K562 (cell line): ENCODE measurements around the gene TBL2. TPM values are rescaled to one million over a fixed set of nuclear protein-coding genes. Genes with fewer than 3 reads are reported as not detected.

Source experiments
- BRF2 ChIP-seq: IDR thresholded peaks from 3 replicates; pipeline ENCODE4 v1.6.1; 2011; ENCODE audit warnings: borderline replicate concordance, mild to moderate bottlenecking; ENCODE audit not compliant: insufficient read length, insufficient read depth
- ELF2 ChIP-seq: fragments of 250-450 bp; sonication (Bioruptor Pico); IDR thresholded peaks from 2 replicates; pipeline ENCODE4 v1.5.0; 2021; ENCODE audit warnings: mild to moderate bottlenecking
- ETV5 ChIP-seq: sonication (generic); formaldehyde crosslinking; IDR thresholded peaks from 2 replicates; pipeline ENCODE4 v1.4.0; 2020; ENCODE audit warnings: low read depth, mild to moderate bottlenecking, missing genetic modification reagents
- HCFC1 ChIP-seq: IDR thresholded peaks from 2 replicates; pipeline ENCODE4 v1.6.1; 2012; ENCODE audit warnings: low read depth, low read length, improper control_type of control experiment
- HDAC6 ChIP-seq: IDR thresholded peaks from 2 replicates; pipeline ENCODE4 v1.6.1; 2012; ENCODE audit warnings: low read depth, mild to moderate bottlenecking, control low read depth, inconsistent platforms, low read length, moderate library complexity
- HDAC8 ChIP-seq: fragments of 450-650 bp; IDR thresholded peaks from 2 replicates; pipeline ENCODE4 v1.6.1; 2016; ENCODE audit warnings: mild to moderate bottlenecking, missing genetic modification characterization, moderate library complexity, missing compliant biosample characterization
- HEY1 ChIP-seq: fragments of 250-450 bp; sonication (Bioruptor Pico); IDR thresholded peaks from 2 replicates; pipeline ENCODE4 v1.5.0; 2020; ENCODE audit warnings: mild to moderate bottlenecking, moderate library complexity, borderline replicate concordance
- ILF3 ChIP-seq: fragments of 450-650 bp; IDR thresholded peaks from 2 replicates; pipeline ENCODE4 v1.6.1; 2018; ENCODE audit warnings: antibody characterized with exemption, mild to moderate bottlenecking, moderate library complexity, borderline replicate concordance
- KLF16 ChIP-seq: IDR thresholded peaks from 2 replicates; pipeline ENCODE4 v1.6.1; 2016; ENCODE audit warnings: antibody characterized with exemption
- LCOR ChIP-seq: sonication (generic); formaldehyde crosslinking; IDR thresholded peaks from 2 replicates; pipeline ENCODE4 v1.8.0; 2022; ENCODE audit warnings: mild to moderate bottlenecking, missing genetic modification reagents
- MYBL2 ChIP-seq, 2 experiments: fragments of 450-650 bp in 1 of 2; sonication (generic) in 1 of 2; formaldehyde crosslinking in 1 of 2; IDR thresholded peaks; 2 replicates each; pipeline versions ENCODE4 v1.6.1 to v1.8.1; 2017 to 2022; ENCODE audit warnings: borderline replicate concordance in 1 of 2, inconsistent platforms in 1 of 2, low read depth in 1 of 2, mild to moderate bottlenecking in 1 of 2, missing genetic modification reagents in 1 of 2, moderate library complexity in 1 of 2
- MYC ChIP-seq, 2 experiments: fragments of 250-450 bp in 1 of 2; sonication (Bioruptor Pico) in 1 of 2; IDR thresholded peaks; 2 replicates each; pipeline versions ENCODE4 v1.5.1 to v1.6.1; 2012 to 2021; ENCODE audit warnings: low read depth in 2 of 2, borderline replicate concordance in 1 of 2, improper control_type of control experiment in 1 of 2, low read length in 1 of 2, mild to moderate bottlenecking in 1 of 2, moderate library complexity in 1 of 2
- NCOR1 ChIP-seq: fragments of 450-650 bp; IDR thresholded peaks from 2 replicates; pipeline ENCODE4 v1.6.1; 2016; ENCODE audit warnings: mild to moderate bottlenecking, moderate library complexity
- NFXL1 ChIP-seq: fragments of 450-650 bp; formaldehyde crosslinking; IDR thresholded peaks from 2 replicates; pipeline ENCODE4 v1.4.0; 2021; ENCODE audit warnings: mild to moderate bottlenecking
- SIX5 ChIP-seq, 2 experiments: IDR thresholded peaks; 2 replicates each; pipeline ENCODE4 v1.6.1; 2011; ENCODE audit warnings: low read length in 2 of 2, borderline replicate concordance in 1 of 2, low read depth in 1 of 2, mild to moderate bottlenecking in 1 of 2, moderate library complexity in 1 of 2; ENCODE audit not compliant: insufficient read depth in 1 of 2
- SMAD4 ChIP-seq: fragments of 250-450 bp; sonication (Bioruptor Pico); conservative IDR thresholded peaks from 2 replicates; pipeline ENCODE4 v1.8.0; 2021; ENCODE audit warnings: inconsistent platforms, mild to moderate bottlenecking, moderate library complexity
- SMC3 ChIP-seq: conservative IDR thresholded peaks from 2 replicates; pipeline ENCODE4 v1.6.1; 2011; ENCODE audit warnings: low read depth, low read length, improper control_type of control experiment; ENCODE audit not compliant: insufficient read depth
- ZNF175 ChIP-seq: fragments of 200-800 bp; sonication (Bioruptor generic); IDR thresholded peaks from 2 replicates; pipeline ENCODE4 v1.6.1; 2016; ENCODE audit warnings: low read depth, mild to moderate bottlenecking, missing genetic modification characterization, missing compliant biosample characterization
- ZNF384 ChIP-seq: IDR thresholded peaks from 2 replicates; pipeline ENCODE4 v1.6.1; 2012; ENCODE audit warnings: low read depth, low read length, improper control_type of control experiment
- ZNF57 ChIP-seq: fragments of 450-650 bp; formaldehyde crosslinking; IDR thresholded peaks from 2 replicates; pipeline ENCODE4 v1.4.0; 2020; ENCODE audit warnings: mild to moderate bottlenecking, moderate library complexity
- polyA plus RNA-seq, 8 experiments: library from polyadenylated mRNA; depleted of rRNA in 4 of 8; stranded (reverse) in 5 of 8; unstranded in 3 of 8; fragments of >200 nt; fragmentation: Nextera tagmentation in 2 of 8; fragmentation: Illumina TruSeq in 1 of 8; extraction: Ambion mirVana in 2 of 8; extraction: Trizol in 1 of 8; gene quantifications; 2 replicates each; pipeline versions ENCODE4 v1.2.1 to v1.2.3, GENCODE V29; 2011 to 2014; ENCODE audit warnings: inconsistent platforms in 1 of 8, missing spikeins in 1 of 8
- total RNA-seq, 7 experiments: library from RNA; depleted of rRNA in 6 of 7; stranded (reverse); fragments of >200 nt in 6 of 7; fragmentation: Illumina TruSeq in 2 of 7; extraction: Trizol in 2 of 7; gene quantifications; 2 replicates each; pipeline versions ENCODE4 v1.2.1 to v1.2.3, GENCODE V29; 2011 to 2021; ENCODE audit warnings: low replicate concordance in 1 of 7
- TF ChIP-seq, protein P1 (sequence below), 2 experiments: IDR thresholded peaks in 1 of 2; conservative IDR thresholded peaks in 1 of 2; 2 replicates each; pipeline ENCODE4 v1.6.1; 2016; ENCODE audit warnings: low read depth in 2 of 2, mild to moderate bottlenecking in 1 of 2, missing compliant biosample characterization in 1 of 2, missing genetic modification characterization in 1 of 2, moderate library complexity in 1 of 2

Gene TBL2
- total and polyA plus RNA-seq, 9 of the 15 experiments (the other 6 are each of a cell fraction or from before 2014, with no cell fraction given): 2.5 to 123 (median 49.2) TPM

- TF ChIP-seq SMAD4 (peak; percentile 69), NCOR1 (peak; percentile 44; the same call in 1 of the 2 replicates), LCOR (CRISPR knock-in tag) (no peak), ETV5 (CRISPR knock-in tag) (no peak), HCFC1 (peak; percentile 36; the same call in 1 of the 2 replicates), SIX5 (IDR thresholded peaks at IDR 0.05; ENCODE audit: borderline replicate concordance in 1 of 2, insufficient read depth in 1 of 2, low read depth in 1 of 2, low read length in 2 of 2) (no peak), NFXL1 (CRISPR knock-in tag) (no peak), KLF16 (0 out of 2 replicates have a peak, but pooled peaks have one; percentile 46), ZNF384 (no peak), ZNF57 (CRISPR knock-in tag) (0 out of 2 replicates have a peak, but pooled peaks have one; percentile 62), HDAC8 (tag) (0 out of 2 replicates have a peak, but pooled peaks have one; percentile 21), HDAC6 (no peak), SMC3 (0 out of 2 replicates have a peak, but pooled peaks have one; percentile 13), ILF3 (no peak; the same call in 1 of the 2 replicates), HEY1 (no peak), ELF2 (CRISPR knock-in tag) (no peak), MYBL2 (IDR thresholded peaks at IDR 0.05; ENCODE audit: low read depth) (peak; percentile 58), MYBL2 (CRISPR knock-in tag; IDR thresholded peaks at IDR 0.05; ENCODE audit: borderline replicate concordance) (no peak), ZNF175 (CRISPR knock-in tag) (no peak), BRF2 (no peak), MYC (IDR thresholded peaks at IDR 0.05; ENCODE audit: low read depth, low read length) (peak; percentile 97), MYC (CRISPR knock-in tag; IDR thresholded peaks at IDR 0.05; ENCODE audit: borderline replicate concordance, low read depth) (no peak)
- TF ChIP-seq, protein P1, sequence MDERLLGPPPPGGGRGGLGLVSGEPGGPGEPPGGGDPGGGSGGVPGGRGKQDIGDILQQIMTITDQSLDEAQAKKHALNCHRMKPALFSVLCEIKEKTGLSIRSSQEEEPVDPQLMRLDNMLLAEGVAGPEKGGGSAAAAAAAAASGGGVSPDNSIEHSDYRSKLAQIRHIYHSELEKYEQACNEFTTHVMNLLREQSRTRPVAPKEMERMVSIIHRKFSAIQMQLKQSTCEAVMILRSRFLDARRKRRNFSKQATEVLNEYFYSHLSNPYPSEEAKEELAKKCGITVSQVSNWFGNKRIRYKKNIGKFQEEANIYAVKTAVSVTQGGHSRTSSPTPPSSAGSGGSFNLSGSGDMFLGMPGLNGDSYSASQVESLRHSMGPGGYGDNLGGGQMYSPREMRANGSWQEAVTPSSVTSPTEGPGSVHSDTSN (CRISPR knock-in tag; IDR thresholded peaks at IDR 0.05; ENCODE audit: low read depth): no peak
- TF ChIP-seq, protein P1 (tag; conservative IDR thresholded peaks at IDR 0.05; ENCODE audit: low read depth): no peak
These were observed at the start of gene TBL2 (continued) for GRCh38 chr7:73578342-73579128.
